ENCODE data around the gene C1orf116. TPM values are rescaled to one million over a fixed set of nuclear protein-coding genes. Genes with fewer than 3 reads are reported as not detected.

C1orf116 gene
- total RNA-seq, 1 donor: not detected

DNA sequence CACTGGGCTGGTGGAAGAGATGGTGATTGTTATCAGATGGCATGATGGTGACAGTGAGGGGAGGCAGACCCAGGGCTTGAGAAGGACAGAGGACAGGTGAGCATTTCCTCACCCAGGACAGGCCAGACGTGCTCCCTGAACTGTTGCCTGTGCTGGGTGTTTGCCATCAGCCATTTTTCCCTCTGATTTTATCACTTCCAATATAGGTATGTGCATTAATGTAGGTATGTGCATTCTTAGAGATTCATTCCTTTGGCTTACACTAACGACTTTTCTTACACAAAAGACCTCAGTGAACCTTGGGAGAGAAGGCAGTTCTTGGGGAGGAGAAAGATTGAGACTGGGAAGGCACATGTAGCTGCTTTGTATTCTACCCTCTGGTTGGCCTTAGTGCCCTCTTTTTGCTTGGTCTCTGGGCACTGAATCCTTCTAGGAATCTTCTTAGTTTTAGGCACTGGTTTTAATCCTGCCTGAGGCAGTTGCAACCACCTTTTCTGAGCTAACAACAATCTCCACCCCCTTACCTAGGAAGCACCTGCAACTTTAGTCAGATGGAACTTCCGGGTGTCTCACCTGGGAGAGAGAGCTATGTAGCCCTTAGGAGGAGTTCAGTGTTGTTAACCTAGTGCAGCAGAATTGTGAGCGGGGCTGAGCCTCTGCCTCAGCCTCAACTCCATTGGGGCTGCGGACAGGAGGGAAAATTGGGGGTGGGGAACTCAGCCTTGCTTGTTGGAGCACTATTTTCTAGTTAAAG lies 30.9 kb downstream of the C1orf116 start:
- peaks cover 2% of the 10 kb centered on the region for H3K4me1 ChIP-seq (ENCODE audit: insufficient read depth, low read length)
- H2AFZ ChIP-seq (ENCODE audit: low read length): no peak overlapping the region
- peaks cover 12% of the 10 kb centered on the region for H3K27me3 ChIP-seq (ENCODE audit: insufficient read depth, low read length)
- H3K4me2 ChIP-seq (ENCODE audit: insufficient read depth, low read length): no peak overlapping the region
- no peak overlapping the region for H3K27ac ChIP-seq (ENCODE audit: low read depth, low read length)
- TF ChIP-seq, protein P1, sequence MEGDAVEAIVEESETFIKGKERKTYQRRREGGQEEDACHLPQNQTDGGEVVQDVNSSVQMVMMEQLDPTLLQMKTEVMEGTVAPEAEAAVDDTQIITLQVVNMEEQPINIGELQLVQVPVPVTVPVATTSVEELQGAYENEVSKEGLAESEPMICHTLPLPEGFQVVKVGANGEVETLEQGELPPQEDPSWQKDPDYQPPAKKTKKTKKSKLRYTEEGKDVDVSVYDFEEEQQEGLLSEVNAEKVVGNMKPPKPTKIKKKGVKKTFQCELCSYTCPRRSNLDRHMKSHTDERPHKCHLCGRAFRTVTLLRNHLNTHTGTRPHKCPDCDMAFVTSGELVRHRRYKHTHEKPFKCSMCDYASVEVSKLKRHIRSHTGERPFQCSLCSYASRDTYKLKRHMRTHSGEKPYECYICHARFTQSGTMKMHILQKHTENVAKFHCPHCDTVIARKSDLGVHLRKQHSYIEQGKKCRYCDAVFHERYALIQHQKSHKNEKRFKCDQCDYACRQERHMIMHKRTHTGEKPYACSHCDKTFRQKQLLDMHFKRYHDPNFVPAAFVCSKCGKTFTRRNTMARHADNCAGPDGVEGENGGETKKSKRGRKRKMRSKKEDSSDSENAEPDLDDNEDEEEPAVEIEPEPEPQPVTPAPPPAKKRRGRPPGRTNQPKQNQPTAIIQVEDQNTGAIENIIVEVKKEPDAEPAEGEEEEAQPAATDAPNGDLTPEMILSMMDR (IDR thresholded peaks at IDR 0.05; ENCODE audit: extremely low read depth, low read depth, low read length): no peak
- no peak for DNase-seq (ENCODE audit: insufficient read length, low spot score, missing footprints)
- H3K9me3 ChIP-seq (ENCODE audit: low read depth, low read length): no peaks in the 10 kb centered on the region
- no peak overlapping the region for H3K4me3 ChIP-seq (ENCODE audit: insufficient read depth, low read length)
- H3K36me3 ChIP-seq (ENCODE audit: insufficient read depth, low read length): no peaks in the 10 kb centered on the region
- H4K20me1 ChIP-seq (ENCODE audit: insufficient read depth, low read length): no peaks in the 10 kb centered on the region
- H3K79me2 ChIP-seq (ENCODE audit: insufficient read depth, low read length): no peaks in the 10 kb centered on the region

DNA sequence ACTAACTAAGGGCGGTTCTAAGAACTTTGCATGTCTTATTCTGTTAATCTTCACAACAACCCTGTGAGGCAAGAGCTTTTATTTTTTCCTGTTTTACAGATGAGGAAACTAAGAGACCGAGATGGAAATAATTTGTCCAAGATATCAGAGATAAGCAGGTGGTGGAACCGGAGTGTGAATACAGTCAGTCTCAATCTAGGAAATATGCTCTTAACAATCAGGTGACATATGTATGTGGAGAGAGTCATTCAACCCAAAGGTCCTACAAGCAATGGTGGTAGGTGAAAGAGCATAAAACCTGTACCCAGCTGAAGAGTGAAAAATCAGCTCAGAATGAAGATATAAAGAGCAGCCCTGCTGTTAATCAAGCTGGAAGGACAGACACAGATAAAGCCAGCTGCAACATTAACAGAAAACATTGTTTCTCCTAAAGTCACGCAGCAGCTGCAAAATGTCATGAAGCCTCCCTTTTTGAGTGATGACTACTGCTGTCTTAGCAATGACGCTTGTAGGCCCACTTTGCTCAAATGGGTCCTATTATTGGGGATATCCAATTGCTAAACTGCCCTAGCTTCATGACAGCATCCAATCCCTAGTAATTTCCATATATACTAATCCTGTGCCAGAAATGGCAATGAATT lies 31.8 kb downstream of the C1orf116 start:
- Histone ChIP-seq H3K27ac (ENCODE audit: low read depth, low read length) (no peak overlapping the region), H3K4me3 (ENCODE audit: insufficient read depth, low read length) (no peak overlapping the region), H2AFZ (ENCODE audit: low read length) (no peak overlapping the region), H3K4me2 (ENCODE audit: insufficient read depth, low read length) (no peak overlapping the region), H3K4me1 (ENCODE audit: insufficient read depth, low read length) (no peaks in the 10 kb centered on the region), H3K27me3 (ENCODE audit: insufficient read depth, low read length) (peaks cover 12% of the 10 kb centered on the region), H3K79me2 (ENCODE audit: insufficient read depth, low read length) (no peaks in the 10 kb centered on the region), H3K9me3 (ENCODE audit: low read depth, low read length) (no peaks in the 10 kb centered on the region), H4K20me1 (ENCODE audit: insufficient read depth, low read length) (no peaks in the 10 kb centered on the region), H3K36me3 (ENCODE audit: insufficient read depth, low read length) (no peaks in the 10 kb centered on the region)
- no peak for DNase-seq (ENCODE audit: insufficient read length, low spot score, missing footprints)
- TF ChIP-seq, protein P1 (IDR thresholded peaks at IDR 0.05; ENCODE audit: extremely low read depth, low read depth, low read length): no peak

GRCh38 chr1:206998816-206999215 lies 33.7 kb downstream of the C1orf116 start:
- DNase-seq (ENCODE audit: insufficient read length, low spot score, missing footprints): no peak
- Histone ChIP-seq H3K36me3 (ENCODE audit: insufficient read depth, low read length) (no peaks in the 10 kb centered on the region), H3K4me2 (ENCODE audit: insufficient read depth, low read length) (no peak overlapping the region), H2AFZ (ENCODE audit: low read length) (no peak overlapping the region), H3K27ac (ENCODE audit: low read depth, low read length) (no peak overlapping the region), H4K20me1 (ENCODE audit: insufficient read depth, low read length) (no peaks in the 10 kb centered on the region), H3K4me1 (ENCODE audit: insufficient read depth, low read length) (no peaks in the 10 kb centered on the region), H3K79me2 (ENCODE audit: insufficient read depth, low read length) (no peaks in the 10 kb centered on the region), H3K4me3 (ENCODE audit: insufficient read depth, low read length) (no peak overlapping the region), H3K9me3 (ENCODE audit: low read depth, low read length) (no peaks in the 10 kb centered on the region), H3K27me3 (ENCODE audit: insufficient read depth, low read length) (peaks cover 19% of the 10 kb centered on the region)
- TF ChIP-seq, protein P1 (IDR thresholded peaks at IDR 0.05; ENCODE audit: extremely low read depth, low read depth, low read length): no peak

GRCh38 chr1:206992790-206993189 lies 39.8 kb downstream of the C1orf116 start:
- DNase-seq (ENCODE audit: insufficient read length, low spot score, missing footprints): no peak
- no peak overlapping the region for H3K4me2 ChIP-seq (ENCODE audit: insufficient read depth, low read length)
- H3K79me2 ChIP-seq (ENCODE audit: insufficient read depth, low read length): no peaks in the 10 kb centered on the region
- H3K4me1 ChIP-seq (ENCODE audit: insufficient read depth, low read length): no peaks in the 10 kb centered on the region
- no peak overlapping the region for H3K27ac ChIP-seq (ENCODE audit: low read depth, low read length)
- peaks cover 35% of the 10 kb centered on the region for H3K27me3 ChIP-seq (ENCODE audit: insufficient read depth, low read length)
- H2AFZ ChIP-seq (ENCODE audit: low read length): no peak overlapping the region
- no peak overlapping the region for H3K4me3 ChIP-seq (ENCODE audit: insufficient read depth, low read length)
- TF ChIP-seq, protein P1 (IDR thresholded peaks at IDR 0.05; ENCODE audit: extremely low read depth, low read depth, low read length): no peak
- no peaks in the 10 kb centered on the region for H4K20me1 ChIP-seq (ENCODE audit: insufficient read depth, low read length)
- H3K9me3 ChIP-seq (ENCODE audit: low read depth, low read length): no peaks in the 10 kb centered on the region
- H3K36me3 ChIP-seq (ENCODE audit: insufficient read depth, low read length): no peaks in the 10 kb centered on the region
